ENCODE results near the gene SORL1. TPM values are rescaled to one million over a fixed set of nuclear protein-coding genes. Genes with fewer than 3 reads are reported as not detected.

The SORL1 gene
- polyA plus RNA-seq, 1 donor from 2014 or later: 6.5 TPM

- H3K27me3 ChIP-seq (ENCODE audit: insufficient read depth, low read depth, low read length): no peaks in the 10 kb centered on the region
- H3K36me3 ChIP-seq (ENCODE audit: insufficient read depth, low read length): no peaks in the 10 kb centered on the region
- no peak overlapping the region for H2AFZ ChIP-seq (ENCODE audit: low read depth, low read length)
- H3K27ac ChIP-seq (ENCODE audit: low read length): no peak overlapping the region
- no peak overlapping the region for H3K4me2 ChIP-seq (ENCODE audit: low read length)
- H3K9me2 ChIP-seq (ENCODE audit: insufficient read depth, low read length): no peaks in the 10 kb centered on the region
- no peaks in the 10 kb centered on the region for H3K79me2 ChIP-seq (replicated peaks; ENCODE audit: insufficient read depth, low read length)
- H3K4me3 ChIP-seq (ENCODE audit: low read length): no peak overlapping the region
- no peaks in the 10 kb centered on the region for H3F3A ChIP-seq (ENCODE audit: insufficient read depth, low read length, poor library complexity, severe bottlenecking)
- no peak overlapping the region for H3K9ac ChIP-seq (ENCODE audit: low read length)
- no peaks in the 10 kb centered on the region for H3K9me3 ChIP-seq (ENCODE audit: low read length)
- TF ChIP-seq MXI1 (conservative IDR thresholded peaks at IDR 0.05; ENCODE audit: poor library complexity, severe bottlenecking): no peak
- TF ChIP-seq RAD21 (conservative IDR thresholded peaks at IDR 0.05): no peak
- TF ChIP-seq EP300 (conservative IDR thresholded peaks at IDR 0.05; ENCODE audit: poor library complexity, severe bottlenecking): no peak
- TF ChIP-seq POLR2AphosphoS5 (IDR thresholded peaks at IDR 0.05): no peak
- TF ChIP-seq TAF1 (IDR thresholded peaks at IDR 0.05; ENCODE audit: low read depth): no peak
- no peak for TF ChIP-seq EZH2 (IDR thresholded peaks at IDR 0.05; ENCODE audit: borderline replicate concordance, insufficient read depth, low read length, poor library complexity, severe bottlenecking)
- TF ChIP-seq SMC3 (conservative IDR thresholded peaks at IDR 0.05; ENCODE audit: poor library complexity): no peak
- TF ChIP-seq REST (IDR thresholded peaks at IDR 0.05; ENCODE audit: borderline replicate concordance): no peak
- no peaks in the 10 kb centered on the region for H4K20me1 ChIP-seq (ENCODE audit: insufficient read depth)
These were observed 182.8 kb downstream of the SORL1 start for GRCh38 chr11:121634889-121635288.

- no peak overlapping the region for H3K27ac ChIP-seq (ENCODE audit: low read length)
- H3F3A ChIP-seq (ENCODE audit: insufficient read depth, low read length, poor library complexity, severe bottlenecking): no peaks in the 10 kb centered on the region
- no peak overlapping the region for H3K4me2 ChIP-seq (ENCODE audit: low read length)
These were observed 184.1 kb downstream of the SORL1 start for GRCh38 chr11:121636081-121636799.

More at GRCh38 chr11:121636081-121636799, 184.1 kb downstream of the SORL1 start:
- Histone ChIP-seq H4K20me1 (ENCODE audit: insufficient read depth) (no peaks in the 10 kb centered on the region), H3K36me3 (ENCODE audit: insufficient read depth, low read length) (no peaks in the 10 kb centered on the region), H2AFZ (ENCODE audit: low read depth, low read length) (no peak overlapping the region), H3K4me3 (ENCODE audit: low read length) (no peak overlapping the region), H3K9me3 (ENCODE audit: low read length) (no peaks in the 10 kb centered on the region), H3K27me3 (ENCODE audit: insufficient read depth, low read depth, low read length) (no peaks in the 10 kb centered on the region), H3K9ac (ENCODE audit: low read length) (no peak overlapping the region), H3K79me2 (replicated peaks; ENCODE audit: insufficient read depth, low read length) (no peaks in the 10 kb centered on the region), H3K9me2 (ENCODE audit: insufficient read depth, low read length) (no peaks in the 10 kb centered on the region)
- no peak for TF ChIP-seq RAD21 (conservative IDR thresholded peaks at IDR 0.05)
- TF ChIP-seq MXI1 (conservative IDR thresholded peaks at IDR 0.05; ENCODE audit: poor library complexity, severe bottlenecking): no peak
- TF ChIP-seq EZH2 (IDR thresholded peaks at IDR 0.05; ENCODE audit: borderline replicate concordance, insufficient read depth, low read length, poor library complexity, severe bottlenecking): no peak
- TF ChIP-seq REST (IDR thresholded peaks at IDR 0.05; ENCODE audit: borderline replicate concordance): no peak
- no peak for TF ChIP-seq POLR2AphosphoS5 (IDR thresholded peaks at IDR 0.05)
- no peak for TF ChIP-seq CTCF (IDR thresholded peaks at IDR 0.05; ENCODE audit: poor library complexity, severe bottlenecking)
- no peak for TF ChIP-seq TAF1 (IDR thresholded peaks at IDR 0.05; ENCODE audit: low read depth)
- no peak for TF ChIP-seq SMC3 (conservative IDR thresholded peaks at IDR 0.05; ENCODE audit: poor library complexity)
- no peak for TF ChIP-seq EP300 (conservative IDR thresholded peaks at IDR 0.05; ENCODE audit: poor library complexity, severe bottlenecking)

Measured in neural cell (in vitro differentiated cells).